Activated CD4-positive, alpha-beta memory T cell treated with anti-CD3 and anti-CD28 coated beads, Interleukin-2, amount 10 ng/mL, durations not matched to agents 7 days and 5 days (primary cell): ENCODE measurements around the gene DRD3. TPM values are rescaled to one million over a fixed set of nuclear protein-coding genes. Genes with fewer than 3 reads are reported as not detected.

Experiments used
- CTCF ChIA-PET: fragments of 350-600 bp; sonication (Branson Sonifier 250); formaldehyde crosslinking; loops from one replicate; lab custom pipeline; 2021; ENCODE audit warnings: antibody characterized with exemption, inconsistent platforms; lab: Charles Lee
- POLR2A ChIA-PET: fragments of 350-600 bp; sonication (Branson Sonifier 250); formaldehyde crosslinking; loops from one replicate; lab custom pipeline; 2021; ENCODE audit warnings: antibody characterized with exemption; lab: Charles Lee
- DNase-seq: peaks from one replicate; pipeline ENCODE4 v3.0.0-alpha.2; 2020
- H3K27ac Mint-ChIP-seq: one replicate; pipeline ENCODE4 v1.8.0; 2021; ENCODE audit warnings: mild to moderate bottlenecking, mixed read lengths
- H3K27me3 Mint-ChIP-seq: one replicate; pipeline ENCODE4 v1.8.0; 2021; ENCODE audit warnings: mixed read lengths
- H3K36me3 Mint-ChIP-seq: one replicate; pipeline ENCODE4 v1.8.0; 2021; ENCODE audit warnings: low read depth, mixed read lengths
- H3K4me1 Mint-ChIP-seq: one replicate; pipeline ENCODE4 v1.8.0; 2021; ENCODE audit warnings: mixed read lengths
- H3K4me3 Mint-ChIP-seq: one replicate; pipeline ENCODE4 v1.8.0; 2021; ENCODE audit warnings: mild to moderate bottlenecking, mixed read lengths
- H3K9me3 Mint-ChIP-seq: one replicate; pipeline ENCODE4 v1.8.0; 2021; ENCODE audit warnings: mixed read lengths
- total RNA-seq, 2 experiments: library from RNA; stranded (reverse); gene quantifications; one replicate each; pipeline ENCODE4 v1.2.3, GENCODE V29; 2021

The DRD3 gene
- total RNA-seq, 2 experiments from 2014 or later, result not detected

DNA sequence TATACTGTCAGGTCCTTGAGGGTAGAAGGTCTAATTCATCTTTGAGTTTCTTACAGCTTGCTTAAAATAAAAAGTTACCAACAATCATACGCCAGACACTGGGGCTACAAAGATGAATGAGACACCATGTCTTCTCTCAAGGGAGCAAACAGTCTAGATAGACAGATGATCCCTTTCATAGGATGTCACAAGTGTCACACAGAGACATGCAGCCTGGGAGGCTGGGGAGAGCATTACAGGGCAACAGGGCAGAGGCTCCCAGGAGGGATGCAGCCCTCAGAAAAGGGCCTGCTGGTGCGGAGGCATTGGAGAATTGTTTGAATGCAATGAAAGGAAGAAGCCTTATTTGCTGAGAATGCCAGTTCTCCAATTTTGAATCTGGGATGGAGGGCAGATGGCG is 39.0 kb downstream of the DRD3 start:
- H3K27me3 Mint-ChIP-seq, result no peaks in the 10 kb centered on the region
- H3K36me3 Mint-ChIP-seq, result peaks cover 3% of the 10 kb centered on the region
- POLR2A ChIA-PET, result no interaction called here
- CTCF ChIA-PET, result no interaction called here
- H3K4me3 Mint-ChIP-seq, result no peak overlapping the region
- no peak overlapping the region for H3K27ac Mint-ChIP-seq
- no peaks in the 10 kb centered on the region for H3K9me3 Mint-ChIP-seq
- peaks cover 1% of the 10 kb centered on the region for H3K4me1 Mint-ChIP-seq
- DNase-seq, result no peak

DNA sequence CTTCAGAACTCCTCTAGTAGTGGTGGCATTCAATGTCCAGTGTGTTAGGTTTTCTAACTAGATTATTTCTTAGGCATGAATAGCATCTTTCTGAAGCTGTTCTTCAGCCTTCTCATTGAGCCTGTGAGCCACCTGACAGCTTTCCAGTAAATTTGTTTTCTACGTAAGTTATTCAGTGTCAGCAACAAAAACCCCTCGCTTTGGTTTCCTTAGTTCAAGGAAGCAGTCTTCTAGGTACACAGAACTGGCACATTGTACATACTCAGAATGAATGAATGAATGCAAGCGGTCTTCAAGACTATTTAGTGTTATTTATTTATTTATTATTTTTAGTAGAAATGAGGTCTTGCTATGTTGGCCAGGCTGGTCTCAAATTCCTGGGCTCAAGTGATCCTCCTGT is 44.9 kb downstream of the DRD3 start:
- Mint-ChIP-seq H3K9me3 (no peaks in the 10 kb centered on the region), H3K27ac (peak overlapping the region; percentile 33), H3K4me3 (no peak overlapping the region), H3K4me1 (peaks cover 8% of the 10 kb centered on the region), H3K36me3 (peaks cover 3% of the 10 kb centered on the region), H3K27me3 (no peaks in the 10 kb centered on the region)
- no peak for DNase-seq
- CTCF ChIA-PET, result no interaction called here
- POLR2A ChIA-PET, result no interaction called here

DNA sequence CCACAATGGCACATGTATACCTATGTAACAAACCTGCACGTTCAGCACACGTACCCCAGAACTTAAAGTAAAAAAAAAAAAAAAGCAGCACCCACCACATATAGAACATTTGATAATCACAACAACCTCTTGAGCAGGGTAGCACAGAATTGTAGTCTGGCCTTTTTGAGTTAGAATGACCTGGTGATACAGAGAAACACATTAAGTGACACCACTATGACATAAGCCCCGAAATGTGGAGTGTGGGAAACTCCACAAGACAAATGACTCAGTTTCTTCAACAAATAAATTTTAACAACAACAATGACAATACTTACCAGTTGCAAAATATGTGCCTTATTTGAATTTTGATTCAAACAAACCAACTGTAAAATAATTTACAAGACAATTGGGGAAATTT is 46.4 kb downstream of the DRD3 start:
- Mint-ChIP-seq H3K36me3 (peaks cover 3% of the 10 kb centered on the region), H3K4me1 (peaks cover 12% of the 10 kb centered on the region), H3K27me3 (no peaks in the 10 kb centered on the region), H3K9me3 (no peaks in the 10 kb centered on the region), H3K27ac (no peak overlapping the region), H3K4me3 (no peak overlapping the region)
- ChIA-PET POLR2A (no interaction called here), CTCF (interaction anchor here (1.0 kb wide), 1 partner anchor 66 kb away, joined by 3 read pairs; no protein-coding TSS in a partner anchor)
- no peak for DNase-seq

DNA sequence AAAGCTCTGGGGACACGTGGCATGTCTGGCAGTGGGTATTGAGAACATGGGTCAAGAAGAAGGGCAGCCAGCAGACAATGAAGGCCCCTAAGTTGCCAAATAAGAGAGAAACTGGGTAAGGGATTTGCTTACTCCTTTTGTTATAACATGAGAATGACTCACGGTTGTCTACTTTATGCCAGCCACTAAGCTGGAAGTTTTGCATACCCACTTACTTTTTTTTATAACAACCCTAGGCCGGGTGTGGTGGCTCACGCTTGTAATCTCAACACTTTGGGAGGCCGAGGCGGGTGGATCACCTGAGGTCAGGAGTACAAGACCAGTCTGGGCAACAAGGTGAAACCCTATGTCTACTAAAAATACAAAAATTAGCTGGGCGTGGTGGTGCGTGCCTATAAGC is 50.0 kb downstream of the DRD3 start:
- H3K27ac Mint-ChIP-seq, result no peak overlapping the region

DNA sequence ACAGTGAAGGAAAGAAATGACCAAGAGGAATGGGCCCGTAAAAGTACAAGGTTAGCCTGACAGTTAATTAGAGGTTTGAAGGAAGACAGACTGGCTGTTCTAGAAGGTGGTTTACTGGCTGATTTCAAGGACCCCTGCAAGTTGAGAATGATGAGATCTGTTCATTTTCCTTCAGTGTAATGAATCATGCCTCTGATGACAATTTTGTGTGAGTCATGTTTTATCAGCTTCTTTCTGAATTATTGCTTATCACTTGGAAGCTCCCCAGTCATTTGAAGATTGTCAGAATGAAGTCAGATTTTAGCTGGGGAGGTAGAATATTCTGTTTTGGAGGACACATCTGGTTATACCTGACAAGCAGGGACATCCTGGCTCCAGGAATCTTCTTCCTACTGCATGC is 50.6 kb downstream of the DRD3 start:
- Mint-ChIP-seq H3K4me1 (peaks cover 7% of the 10 kb centered on the region), H3K27me3 (no peaks in the 10 kb centered on the region), H3K27ac (no peak overlapping the region), H3K36me3 (no peaks in the 10 kb centered on the region), H3K4me3 (no peak overlapping the region), H3K9me3 (no peaks in the 10 kb centered on the region)
- POLR2A ChIA-PET, result no interaction called here
- CTCF ChIA-PET, result no interaction called here
- DNase-seq, result no peak

More for the DNA sequence above, 50.0 kb downstream of the DRD3 start:
- H3K9me3 Mint-ChIP-seq, result no peaks in the 10 kb centered on the region
- H3K27me3 Mint-ChIP-seq, result no peaks in the 10 kb centered on the region
- H3K36me3 Mint-ChIP-seq, result no peaks in the 10 kb centered on the region
- H3K4me3 Mint-ChIP-seq, result no peak overlapping the region
- CTCF ChIA-PET, result no interaction called here
- peaks cover 12% of the 10 kb centered on the region for H3K4me1 Mint-ChIP-seq
- POLR2A ChIA-PET, result no interaction called here
- DNase-seq, result no peak

DNA sequence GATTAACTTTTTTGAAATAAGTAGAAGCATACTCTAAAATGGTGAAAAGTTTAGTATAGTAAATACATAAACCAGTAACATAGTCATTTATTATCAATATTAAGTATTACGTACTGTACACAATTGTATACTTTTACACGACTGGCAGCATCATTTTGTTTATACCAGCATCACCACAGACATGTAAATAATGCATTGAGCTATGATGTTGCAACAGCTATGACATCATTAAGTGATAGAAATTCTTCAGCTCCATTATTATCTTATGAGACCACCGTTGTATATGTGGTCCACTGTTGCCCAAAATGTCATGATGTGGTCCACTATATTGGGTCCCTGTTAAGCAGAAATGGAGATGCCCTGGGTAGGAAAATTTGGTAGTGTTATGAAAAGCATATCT is 51.3 kb downstream of the DRD3 start:
- ChIA-PET POLR2A (no interaction called here), CTCF (no interaction called here)
- H3K27ac Mint-ChIP-seq, result no peak overlapping the region
- no peaks in the 10 kb centered on the region for H3K36me3 Mint-ChIP-seq
- no peak for DNase-seq
- peaks cover 6% of the 10 kb centered on the region for H3K4me1 Mint-ChIP-seq
- no peak overlapping the region for H3K4me3 Mint-ChIP-seq
- no peaks in the 10 kb centered on the region for H3K9me3 Mint-ChIP-seq
- H3K27me3 Mint-ChIP-seq, result no peaks in the 10 kb centered on the region

DNA sequence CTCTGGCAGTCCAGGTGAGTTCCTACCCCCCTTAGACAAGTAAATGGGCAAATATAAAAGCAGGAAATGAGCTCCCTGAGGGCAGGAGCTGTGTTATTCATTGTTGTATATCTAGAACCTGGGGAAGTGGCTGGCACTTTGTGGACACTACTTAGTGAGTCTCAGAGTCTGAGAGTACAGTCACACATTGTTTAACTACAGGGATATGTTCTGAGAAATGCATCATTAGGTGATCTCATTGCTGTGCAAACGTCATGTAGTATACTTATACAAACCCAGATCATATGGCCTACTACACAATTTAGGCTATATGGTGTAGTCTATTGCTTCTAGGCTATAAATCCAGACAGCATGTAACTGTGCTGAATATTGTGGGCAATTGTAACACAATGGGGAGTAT is 52.4 kb downstream of the DRD3 start:
- Mint-ChIP-seq H3K4me1 (peaks cover 4% of the 10 kb centered on the region), H3K36me3 (no peaks in the 10 kb centered on the region), H3K27me3 (no peaks in the 10 kb centered on the region), H3K9me3 (no peaks in the 10 kb centered on the region), H3K4me3 (no peak overlapping the region), H3K27ac (no peak overlapping the region)
- ChIA-PET CTCF (interaction anchor here (1.0 kb wide), 1 partner anchor 29 kb away, joined by 3 read pairs; no protein-coding TSS in a partner anchor), POLR2A (no interaction called here)
- DNase-seq, result no peak

DNA sequence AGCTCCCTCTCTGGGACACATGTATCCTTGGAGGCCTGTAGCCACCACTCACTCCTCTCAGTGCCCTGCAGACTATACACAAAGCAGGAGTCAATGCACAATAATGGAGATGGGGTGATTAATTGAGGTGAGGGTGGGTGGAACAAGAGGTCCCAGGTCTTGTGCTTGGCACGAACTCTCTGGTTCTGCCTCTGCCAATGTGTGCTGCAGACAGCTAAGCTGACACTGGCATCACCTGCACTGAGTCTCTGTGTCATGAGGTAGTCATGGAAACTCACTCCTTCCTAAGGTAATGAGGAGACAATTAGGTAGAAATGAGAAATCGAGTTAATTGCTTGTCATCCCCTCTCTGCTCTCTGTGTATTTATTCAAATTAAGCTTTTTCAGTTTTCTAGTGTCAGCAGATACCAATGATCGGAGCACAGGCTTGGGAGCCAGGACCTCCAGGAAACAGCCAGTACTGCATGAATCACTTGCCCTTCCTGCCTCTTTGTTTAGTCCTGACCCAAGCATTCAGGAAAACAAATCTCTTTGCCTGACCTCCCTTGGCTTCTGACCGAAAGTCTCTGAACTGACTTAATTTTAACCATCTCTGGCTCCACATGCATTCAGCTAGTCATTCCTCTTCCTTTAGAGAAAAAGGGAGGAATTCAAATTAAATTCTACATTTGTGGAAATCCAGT is 56.7 kb downstream of the DRD3 start:
- Mint-ChIP-seq H3K27me3 (no peaks in the 10 kb centered on the region), H3K9me3 (no peaks in the 10 kb centered on the region), H3K4me3 (no peak overlapping the region), H3K4me1 (no peaks in the 10 kb centered on the region), H3K27ac (no peak overlapping the region), H3K36me3 (no peaks in the 10 kb centered on the region)
- POLR2A ChIA-PET, result no interaction called here
- CTCF ChIA-PET, result no interaction called here
- no peak for DNase-seq

DNA sequence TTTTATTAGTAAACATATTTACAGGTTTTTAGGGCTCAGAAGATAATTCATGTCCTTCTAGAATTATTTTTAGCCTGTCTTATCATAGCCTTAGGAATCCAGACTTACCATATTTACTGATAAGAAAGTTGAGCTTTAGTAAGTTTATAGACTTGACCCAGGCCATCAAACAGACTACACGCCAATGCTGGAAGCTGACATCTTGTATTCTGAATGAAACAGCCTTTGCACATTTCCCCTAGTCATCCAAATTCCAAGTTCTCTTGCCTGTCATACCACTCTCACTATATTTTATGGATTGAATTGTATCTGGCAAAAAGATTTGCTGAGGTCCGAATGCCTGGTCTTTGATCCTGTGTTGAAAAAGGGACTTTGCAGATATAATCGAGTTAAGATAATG is 58.6 kb downstream of the DRD3 start:
- DNase-seq, result no peak
- POLR2A ChIA-PET, result no interaction called here
- Mint-ChIP-seq H3K4me3 (no peak overlapping the region), H3K36me3 (no peaks in the 10 kb centered on the region), H3K27ac (no peak overlapping the region), H3K27me3 (no peaks in the 10 kb centered on the region), H3K9me3 (no peaks in the 10 kb centered on the region), H3K4me1 (no peaks in the 10 kb centered on the region)
- CTCF ChIA-PET, result no interaction called here

DNA sequence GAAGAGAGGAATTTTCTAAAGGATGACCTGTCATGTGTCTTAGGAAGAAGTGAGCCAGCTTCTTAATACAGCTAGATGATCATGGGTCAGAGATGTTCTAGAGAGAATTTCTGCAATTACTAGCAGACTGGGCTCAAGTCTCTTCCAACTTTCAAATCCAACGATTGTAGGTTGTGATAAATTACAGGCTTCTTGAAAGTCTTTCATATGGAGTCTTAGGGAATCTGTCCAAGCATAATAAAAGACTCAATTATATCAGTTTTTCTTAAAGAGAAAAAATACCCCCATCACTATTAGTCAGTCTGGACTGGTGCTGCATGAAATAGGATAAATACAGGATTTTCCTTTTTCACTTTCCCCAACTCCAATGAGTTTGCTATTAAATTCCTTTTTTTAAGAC is 59.1 kb downstream of the DRD3 start:
- Mint-ChIP-seq H3K4me3 (no peak overlapping the region), H3K4me1 (no peaks in the 10 kb centered on the region), H3K27me3 (no peaks in the 10 kb centered on the region), H3K9me3 (no peaks in the 10 kb centered on the region), H3K27ac (no peak overlapping the region), H3K36me3 (no peaks in the 10 kb centered on the region)
- DNase-seq, result no peak
- ChIA-PET POLR2A (no interaction called here), CTCF (no interaction called here)

DNA sequence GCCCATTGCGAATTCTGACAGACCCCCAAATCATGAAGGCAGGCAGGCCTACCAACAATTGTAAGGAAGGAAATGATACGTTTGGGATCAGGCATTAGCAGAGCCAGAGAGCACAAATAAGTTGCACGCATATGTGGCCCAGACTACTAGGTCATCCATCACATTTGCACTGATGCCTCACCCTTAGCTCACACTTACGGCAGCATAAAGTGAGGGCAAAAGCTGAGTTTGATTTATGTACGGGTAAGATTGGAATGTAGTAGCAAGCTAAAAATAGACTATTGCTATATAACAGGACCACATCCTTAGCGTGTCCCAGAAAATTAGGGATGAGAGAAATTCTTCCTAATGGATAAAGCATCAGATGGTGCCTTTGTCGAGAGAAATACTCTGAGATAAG is 63.7 kb downstream of the DRD3 start:
- H3K27me3 Mint-ChIP-seq, result peaks cover 2% of the 10 kb centered on the region
- H3K36me3 Mint-ChIP-seq, result no peaks in the 10 kb centered on the region
- H3K4me1 Mint-ChIP-seq, result no peaks in the 10 kb centered on the region
- no peak overlapping the region for H3K4me3 Mint-ChIP-seq
- CTCF ChIA-PET, result no interaction called here
- H3K9me3 Mint-ChIP-seq, result no peaks in the 10 kb centered on the region
- DNase-seq, result no peak
- H3K27ac Mint-ChIP-seq, result no peak overlapping the region
- POLR2A ChIA-PET, result interaction anchor here (0.7 kb wide), 1 partner anchor 175 kb away, joined by 3 read pairs; no protein-coding TSS in a partner anchor

DNA sequence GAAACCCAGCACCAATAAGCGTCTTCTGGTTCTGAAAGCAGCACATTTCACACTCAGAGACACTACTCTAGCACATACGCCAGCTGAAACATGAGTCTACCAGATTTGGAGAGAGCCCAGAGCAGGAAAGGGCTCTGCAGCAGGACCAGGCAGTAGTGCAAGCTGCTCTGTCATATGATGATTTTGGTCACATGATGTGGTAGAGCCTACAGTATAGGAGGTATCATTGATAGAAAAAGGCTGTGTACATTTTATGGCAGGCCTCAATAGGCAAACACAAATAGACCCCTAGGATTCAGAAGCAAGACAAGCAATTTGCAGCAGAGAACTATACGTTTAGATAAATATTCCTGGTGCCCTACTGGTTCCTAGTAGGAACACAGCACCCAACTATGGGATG is 64.1 kb downstream of the DRD3 start:
- Mint-ChIP-seq H3K4me3 (no peak overlapping the region), H3K36me3 (no peaks in the 10 kb centered on the region), H3K4me1 (no peaks in the 10 kb centered on the region), H3K27ac (no peak overlapping the region), H3K27me3 (peaks cover 6% of the 10 kb centered on the region), H3K9me3 (no peaks in the 10 kb centered on the region)
- ChIA-PET CTCF (no interaction called here), POLR2A (no interaction called here)
- no peak for DNase-seq

DNA sequence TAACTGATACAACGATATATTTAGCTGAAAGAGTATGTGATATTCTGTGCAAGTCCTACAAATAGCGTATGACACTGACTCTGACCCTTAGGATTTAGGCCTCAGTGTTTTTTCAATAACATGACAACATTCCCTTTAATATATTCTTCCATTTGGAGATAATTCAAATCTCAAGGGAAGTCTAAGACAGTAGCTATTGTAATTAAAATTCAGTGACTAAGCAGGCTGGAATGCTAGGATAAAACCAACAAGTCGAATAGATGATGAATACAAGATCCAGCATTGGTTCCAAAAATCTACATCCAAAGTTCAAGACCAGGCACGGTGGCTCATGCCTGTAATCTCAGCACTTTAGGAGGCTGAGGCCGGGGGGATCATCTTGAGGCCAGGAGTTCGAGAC is 66.2 kb downstream of the DRD3 start:
- H3K4me1 Mint-ChIP-seq, result no peaks in the 10 kb centered on the region
- ChIA-PET POLR2A (no interaction called here), CTCF (no interaction called here)
- H3K27ac Mint-ChIP-seq, result no peak overlapping the region
- H3K36me3 Mint-ChIP-seq, result no peaks in the 10 kb centered on the region
- no peak for DNase-seq
- H3K27me3 Mint-ChIP-seq, result peaks cover 11% of the 10 kb centered on the region
- H3K9me3 Mint-ChIP-seq, result no peaks in the 10 kb centered on the region
- H3K4me3 Mint-ChIP-seq, result no peak overlapping the region

DNA sequence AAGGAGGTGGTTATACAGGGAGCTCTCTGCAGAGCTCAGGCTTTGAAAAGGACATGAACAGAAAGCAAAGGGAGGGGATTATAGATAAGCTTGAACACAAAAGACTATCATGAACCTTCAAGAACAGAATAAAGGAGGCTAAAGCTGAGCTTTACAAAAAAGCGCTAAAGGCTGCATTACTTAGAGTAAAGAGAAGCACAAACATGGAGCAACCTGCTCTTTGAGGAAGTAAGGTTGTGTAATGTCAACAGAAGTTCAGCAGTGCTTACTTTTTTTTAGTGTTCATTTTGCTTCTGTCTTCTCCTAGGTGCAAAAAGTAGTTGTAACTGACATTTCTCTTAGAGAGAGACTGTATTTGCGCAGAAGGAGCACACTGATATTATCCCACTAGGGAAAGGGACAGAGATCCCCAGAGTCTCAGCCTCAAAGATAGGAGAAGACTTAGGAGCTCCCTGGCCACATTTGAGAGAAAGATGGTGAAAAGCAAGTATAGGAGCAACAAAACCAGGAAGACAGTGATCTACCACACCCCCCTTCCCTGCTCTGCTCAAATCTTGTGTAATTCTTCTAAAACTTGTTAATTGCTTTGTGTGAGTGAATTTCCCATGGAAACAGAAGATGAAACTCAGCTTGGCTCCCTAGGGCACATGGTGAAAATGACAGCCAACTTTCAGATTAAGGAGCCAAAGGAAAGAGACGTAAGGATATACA is 67.6 kb downstream of the DRD3 start:
- no peak for DNase-seq
- no peaks in the 10 kb centered on the region for H3K9me3 Mint-ChIP-seq
- H3K4me3 Mint-ChIP-seq, result no peak overlapping the region
- POLR2A ChIA-PET, result no interaction called here
- no peaks in the 10 kb centered on the region for H3K4me1 Mint-ChIP-seq
- CTCF ChIA-PET, result no interaction called here
- no peak overlapping the region for H3K27ac Mint-ChIP-seq
- H3K27me3 Mint-ChIP-seq, result peaks cover 11% of the 10 kb centered on the region
- no peaks in the 10 kb centered on the region for H3K36me3 Mint-ChIP-seq
